Amygdala (tissue), 56 donors: ENCODE measurements around the gene SPCS2.

Experiments
- DNase-seq, 56 donors: peaks; one replicate each; lab custom pipeline; 2025; lab: John Stamatoyannopoulos, UW

SPCS2 gene

DNA sequence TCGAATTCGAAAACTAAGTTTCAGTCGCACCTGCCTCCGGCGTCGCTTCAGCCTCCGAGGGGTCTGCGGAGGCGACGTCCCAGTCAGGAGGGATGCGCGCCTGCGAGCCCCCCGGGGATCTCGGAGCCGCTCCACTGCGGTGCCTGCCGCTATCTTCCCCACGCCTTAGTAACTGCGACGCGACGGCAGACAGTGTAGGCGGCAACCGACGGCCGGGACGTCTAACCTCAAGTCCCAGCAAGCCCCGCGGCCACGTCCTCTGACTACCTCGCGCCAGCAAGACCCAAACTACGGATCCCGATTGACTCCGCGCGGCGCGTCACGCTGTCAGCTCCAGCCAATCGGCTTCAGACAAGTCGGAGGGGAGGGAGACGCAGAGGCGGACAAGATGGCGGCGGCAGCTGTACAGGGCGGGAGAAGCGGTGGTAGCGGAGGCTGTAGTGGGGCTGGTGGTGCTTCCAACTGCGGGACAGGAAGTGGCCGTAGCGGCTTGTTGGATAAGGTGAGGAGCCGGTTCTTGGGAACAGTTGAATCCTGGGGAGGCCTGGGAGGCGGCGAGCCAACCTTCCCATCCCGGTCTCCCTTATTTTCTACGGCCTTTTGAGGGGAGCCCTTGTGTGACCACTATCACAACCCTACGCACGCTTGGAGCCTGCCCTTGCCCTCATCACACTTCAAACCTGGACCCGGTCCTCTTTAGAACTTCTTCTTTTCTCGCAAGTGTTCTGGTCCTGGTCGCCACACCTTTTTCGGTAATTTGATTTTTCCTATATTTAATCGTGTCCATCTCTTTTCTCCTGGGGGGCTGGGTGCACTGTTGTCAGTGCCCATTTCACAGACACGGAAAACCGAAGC, at the start of gene SPCS2, which contains the start of gene XRRA1:
Gene SPCS2, plus strand, starts transcription at position 369 of the 855 bp plus-strand sequence. Its CDS starts 20 bp downstream, at position 389.
Gene XRRA1, minus strand, starts transcription at position 194 of the 855 bp plus-strand sequence. CDS start 8,213 bp downstream, outside the sequence.
- peak; percentile 84 to 99 (median 97) for DNase-seq

DNA sequence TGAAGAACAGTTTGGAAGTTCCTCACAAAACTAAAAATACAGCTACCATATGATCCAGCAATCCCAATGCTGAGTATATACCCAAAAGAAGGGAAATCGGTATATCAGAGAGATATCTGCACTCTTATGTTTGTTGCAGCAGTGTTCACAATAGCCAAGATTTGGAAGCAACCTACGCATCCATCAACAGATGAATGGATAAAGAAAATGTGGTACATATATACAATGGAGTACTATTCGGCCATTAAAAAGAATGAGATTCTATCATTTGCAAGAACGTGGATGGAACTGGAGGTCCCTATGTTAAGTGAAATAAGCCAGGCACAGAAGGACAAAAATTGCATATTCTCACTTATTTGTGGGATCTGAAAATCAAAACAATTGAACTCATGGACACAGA, 46.7 kb upstream of the SPCS2 start:
- DNase-seq: no peak

DNA sequence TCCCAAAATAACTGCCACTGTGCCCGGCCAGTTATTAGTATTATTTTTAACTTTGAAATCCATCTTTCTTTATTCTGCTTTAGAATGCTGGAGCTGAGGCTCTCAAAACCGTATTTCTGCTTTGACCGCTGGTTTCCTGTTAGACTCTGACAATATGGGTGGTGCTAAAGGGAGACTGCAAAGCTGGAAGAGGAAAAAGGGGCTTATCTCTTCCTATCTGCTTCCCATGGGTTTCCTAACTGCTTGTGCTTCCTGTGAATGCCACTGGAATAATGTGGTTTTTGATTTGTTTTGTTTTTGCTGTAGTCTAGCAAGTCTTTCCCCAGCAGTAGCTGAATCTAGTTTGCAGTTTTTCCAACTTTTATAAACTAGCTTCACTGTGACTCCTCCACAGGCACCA, 43.7 kb upstream of the SPCS2 start:
- DNase-seq: no peak

DNA sequence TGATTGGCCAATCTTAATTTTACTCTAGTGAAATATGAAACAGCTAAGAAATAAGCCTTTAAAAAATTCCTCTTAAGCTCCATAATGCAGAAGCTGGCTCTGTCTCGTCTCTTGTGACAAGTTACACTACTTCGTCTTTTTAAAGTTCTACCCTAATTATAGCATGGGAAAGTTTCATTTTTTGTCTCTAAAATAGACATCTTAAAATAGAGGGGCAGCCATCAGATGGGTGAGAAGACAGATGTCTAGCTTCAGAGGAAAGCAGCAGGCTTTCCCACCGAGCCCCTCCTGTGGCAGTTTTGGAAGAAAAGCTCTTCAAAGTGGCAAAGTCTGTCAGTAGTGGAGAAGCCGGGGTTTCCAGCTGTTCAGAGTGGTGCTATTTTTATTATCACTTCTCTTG, 39.7 kb upstream of the SPCS2 start:
- no peak for DNase-seq

DNA sequence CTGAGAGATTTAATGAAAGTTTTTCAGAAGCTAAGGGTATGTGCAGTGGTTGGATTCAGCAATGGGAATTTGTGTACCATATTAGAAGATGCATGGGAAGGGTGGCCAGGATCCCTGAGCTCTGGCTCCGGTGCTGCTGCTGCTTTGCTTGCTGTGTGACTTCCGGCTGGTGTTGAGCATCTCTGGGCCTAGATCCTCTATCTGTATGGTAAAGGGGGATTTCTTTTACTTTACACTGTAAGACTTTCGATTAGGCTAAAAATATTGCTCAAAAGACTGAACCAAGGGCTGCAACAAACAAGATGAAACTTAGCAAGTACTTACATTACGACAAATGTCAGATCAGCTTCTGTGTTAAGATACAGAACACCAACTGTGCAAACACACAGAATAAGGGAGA, 39.3 kb upstream of the SPCS2 start:
- DNase-seq: no peak

DNA sequence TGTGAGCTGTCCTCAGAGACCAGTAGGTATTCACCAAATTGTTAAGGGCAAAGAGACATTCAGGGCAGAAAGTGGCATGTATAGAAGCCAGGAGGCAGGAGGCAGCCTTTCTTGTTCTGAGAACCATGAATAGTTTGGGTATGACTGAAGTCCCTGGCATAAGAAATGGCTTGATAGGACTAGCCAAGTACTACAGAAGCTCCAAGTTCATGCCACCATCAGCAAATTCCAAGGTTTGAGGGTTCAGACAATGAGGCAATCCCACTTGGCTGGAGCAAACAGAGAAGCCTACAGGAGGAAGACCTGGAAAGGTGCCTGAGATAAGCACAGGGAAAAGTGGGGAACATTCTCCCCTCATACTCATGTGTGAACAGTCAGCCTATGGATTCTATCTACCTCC, 25.9 kb upstream of the SPCS2 start:
- DNase-seq: no peak

DNA sequence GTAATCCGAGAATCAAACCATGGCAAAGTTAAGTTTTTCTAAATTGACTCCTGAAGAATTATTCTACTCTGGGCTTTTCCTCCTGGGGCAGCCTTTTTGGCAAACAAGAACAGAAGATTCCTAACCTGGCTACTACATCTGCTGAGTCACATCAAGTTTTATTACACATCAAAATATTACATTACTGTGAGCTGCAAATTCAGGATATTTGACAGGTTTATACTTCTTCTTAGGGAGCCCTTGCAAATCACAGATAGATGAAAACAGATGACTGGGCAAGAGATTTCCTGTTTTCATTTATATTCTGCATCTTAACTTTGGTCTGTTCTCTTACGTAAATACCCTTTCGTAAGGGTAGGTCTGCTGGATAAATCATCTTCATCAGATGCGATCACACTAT, 23.8 kb upstream of the SPCS2 start:
- no peak for DNase-seq

DNA sequence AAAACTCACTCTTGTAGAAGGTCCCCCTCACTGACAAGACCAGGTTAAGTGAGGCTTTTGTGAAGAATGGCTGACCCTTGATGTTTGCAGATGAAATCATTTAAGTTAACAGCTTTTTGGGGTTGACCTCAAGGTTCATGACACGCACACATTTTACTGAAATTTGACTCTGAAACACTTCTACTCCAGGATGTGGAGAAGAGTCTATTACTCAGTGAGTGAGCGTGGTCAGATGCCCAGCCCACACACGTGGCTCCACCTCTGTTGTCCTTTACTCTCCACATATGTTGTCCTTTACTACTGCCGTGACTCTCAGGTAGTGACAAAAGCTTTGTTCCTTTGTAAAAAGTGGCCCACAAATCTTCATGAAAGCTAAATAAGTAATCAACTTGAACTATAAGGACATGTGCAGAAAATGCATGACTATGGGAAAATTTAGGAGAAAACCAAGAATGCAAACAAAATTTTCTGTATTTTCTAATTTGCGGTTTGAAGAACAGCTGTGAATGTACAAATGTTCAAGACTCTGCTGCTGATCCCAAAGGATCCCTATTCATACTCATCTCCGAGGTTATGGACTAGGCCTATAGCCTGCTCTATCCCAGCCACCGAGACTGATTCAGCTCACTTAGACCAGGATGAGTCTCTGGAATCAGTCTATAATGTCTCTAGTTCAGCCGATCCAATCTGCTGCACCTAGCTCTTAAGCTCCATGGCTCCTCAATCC, 22.6 kb upstream of the SPCS2 start:
- no peak for DNase-seq

DNA sequence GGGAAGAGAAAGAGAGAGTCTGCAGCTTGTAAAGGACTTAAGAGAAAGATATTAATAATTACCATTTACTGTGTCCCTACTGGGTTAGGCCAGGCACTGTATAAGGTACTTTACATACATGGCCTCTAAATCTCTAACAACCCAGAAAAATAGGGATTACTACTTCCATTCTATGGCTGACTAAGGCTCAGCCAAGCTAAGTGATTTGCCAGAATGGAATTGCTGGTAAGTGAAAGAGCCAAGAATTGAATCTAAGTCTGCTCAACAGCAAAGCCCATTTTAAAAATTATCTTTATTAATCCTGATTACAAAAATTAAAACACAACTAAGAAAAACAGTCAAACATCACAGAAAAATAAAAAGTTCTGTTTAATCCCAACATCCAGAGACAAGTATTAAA, 21.6 kb upstream of the SPCS2 start:
- DNase-seq: no peak

DNA sequence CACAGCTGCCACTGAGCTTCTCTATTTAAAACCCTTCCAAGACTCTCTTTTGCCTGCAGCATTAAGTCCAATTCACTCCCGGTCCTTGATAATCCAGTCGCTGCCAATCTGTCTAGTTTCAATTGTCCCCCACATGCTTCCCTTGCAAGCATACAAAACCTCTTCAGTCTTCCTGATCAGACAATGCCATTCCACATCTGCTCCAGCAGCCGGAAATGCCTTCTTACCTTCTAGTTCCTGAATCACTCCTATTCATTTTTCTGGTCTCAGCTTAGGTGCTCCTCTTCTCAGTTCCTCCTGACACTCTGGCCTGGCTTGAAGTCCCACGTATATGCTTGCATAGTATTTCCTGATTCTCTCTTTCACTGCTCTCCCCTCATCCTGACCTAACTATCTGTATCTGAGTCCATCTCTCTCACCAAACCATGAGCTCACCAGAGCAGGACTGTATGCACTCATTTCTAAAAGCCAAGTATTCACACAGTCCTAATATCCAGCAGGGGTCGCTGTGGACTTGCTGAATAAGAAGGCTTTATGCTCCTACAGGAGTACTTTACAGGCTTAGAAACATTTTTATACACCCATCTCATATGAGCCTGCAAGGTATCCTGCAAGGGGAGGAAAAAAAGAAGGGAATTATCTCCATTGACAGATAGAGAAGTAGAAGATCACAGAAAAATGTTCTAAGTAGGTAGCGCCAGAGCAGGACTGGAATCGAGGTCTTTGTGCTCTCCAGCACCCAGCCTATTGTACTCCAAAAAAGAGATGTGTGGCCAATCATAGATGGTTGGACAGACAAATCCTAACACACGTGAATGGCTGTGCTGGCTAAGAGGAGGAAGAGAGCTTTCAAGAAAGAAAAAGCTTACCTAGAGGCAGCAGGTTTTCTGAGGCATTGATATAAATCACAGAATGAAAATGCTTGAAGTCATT, 19.4 kb upstream of the SPCS2 start:
- peak in 42 of 56 donors; percentile 2 to 90 (median 38) for DNase-seq

DNA sequence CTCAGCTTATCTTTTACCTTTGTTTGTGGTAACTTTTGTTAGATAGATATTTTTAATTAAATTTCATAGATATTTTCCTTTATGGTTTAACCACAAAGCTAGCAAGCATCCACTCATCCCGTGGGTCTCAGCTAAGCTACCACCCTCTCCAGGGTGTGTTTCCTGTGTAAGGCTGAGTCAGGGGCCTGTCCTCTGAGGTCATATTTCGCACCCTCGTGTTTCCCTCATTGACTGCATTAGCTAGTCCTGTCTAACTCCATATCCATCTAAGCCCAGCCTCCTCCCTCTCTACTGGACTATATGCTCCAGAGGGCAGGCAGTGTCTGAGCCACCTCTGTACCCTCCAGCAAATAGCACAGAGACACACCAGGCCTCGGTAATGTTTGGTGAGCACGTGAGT, 16.9 kb upstream of the SPCS2 start:
- DNase-seq: no peak

DNA sequence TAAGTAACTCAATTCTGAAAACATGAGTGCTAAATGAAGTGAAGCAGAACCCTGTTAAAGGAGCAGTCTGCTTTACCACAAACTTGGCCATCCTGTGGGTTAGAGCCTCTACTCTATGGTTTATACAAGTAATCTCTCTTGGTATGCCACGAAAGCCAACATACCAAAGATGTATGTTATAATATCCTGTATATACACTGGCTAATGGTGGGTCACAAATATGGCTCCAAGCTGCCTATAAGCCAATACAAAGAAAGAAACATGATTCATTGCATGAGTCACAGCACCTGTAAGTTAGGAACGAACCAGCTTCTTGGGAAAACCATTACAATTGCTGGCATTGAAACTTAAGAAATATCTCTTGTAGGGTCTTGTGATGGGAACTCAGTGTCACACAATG, 16.3 kb upstream of the SPCS2 start:
- DNase-seq: no peak

DNA sequence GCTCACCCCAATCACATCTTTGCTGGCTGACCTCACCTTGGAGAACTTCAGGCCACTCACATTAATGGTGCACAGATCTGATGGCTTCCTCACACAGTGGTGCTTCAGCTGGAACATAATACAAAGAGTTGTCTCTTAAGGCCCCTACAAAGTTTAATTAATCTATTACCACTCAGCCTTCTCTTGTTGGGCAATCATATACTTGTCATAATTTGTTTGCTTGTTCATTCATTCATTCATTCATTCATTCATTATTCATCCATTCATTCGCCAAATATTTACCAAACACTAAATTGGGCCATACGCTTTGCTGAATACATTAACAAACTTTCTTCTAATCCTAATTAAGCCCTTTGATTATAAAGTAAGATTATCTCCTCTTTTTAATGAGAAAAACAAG, 15.3 kb upstream of the SPCS2 start:
- no peak for DNase-seq

DNA sequence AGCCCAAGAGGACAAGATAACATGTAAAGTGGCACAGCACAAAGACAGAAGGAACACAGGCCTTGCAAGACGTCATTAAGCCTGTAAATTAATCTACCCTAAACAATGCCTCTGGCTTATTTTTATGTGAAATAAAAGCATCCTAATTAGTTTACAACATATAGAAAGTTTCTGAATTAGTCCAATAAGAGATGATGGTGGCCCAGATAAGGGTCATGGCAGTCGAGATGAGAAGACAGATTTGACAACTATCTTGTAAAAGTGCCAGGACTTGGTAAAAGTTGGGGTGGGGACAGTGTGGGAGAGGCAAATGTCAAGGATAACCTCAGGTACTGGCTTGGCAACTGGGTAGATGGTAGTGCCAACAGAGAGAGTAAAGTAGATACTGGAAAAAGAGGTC, 13.8 kb upstream of the SPCS2 start:
- no peak for DNase-seq

DNA sequence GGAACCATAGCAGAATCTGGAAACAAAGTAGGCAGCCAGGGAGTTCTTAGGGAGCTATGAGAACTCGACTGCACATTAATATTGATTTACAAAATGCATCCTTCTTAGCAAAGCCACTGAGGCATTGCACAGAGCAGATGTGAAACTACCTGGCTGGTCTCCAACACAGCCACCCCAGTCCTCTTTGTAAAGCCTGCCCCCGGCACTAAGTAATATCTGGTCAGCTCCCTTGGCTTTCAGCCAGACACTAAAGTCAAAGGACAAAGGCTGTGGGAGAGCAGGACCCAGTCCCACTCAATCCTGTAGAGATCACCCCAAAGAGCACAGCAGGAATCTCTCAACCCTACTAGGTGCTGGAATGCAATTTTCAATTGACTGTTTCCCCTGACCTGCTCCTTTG, 13.0 kb upstream of the SPCS2 start:
- peak in 1 of 56 donors; percentile 32 for DNase-seq

DNA sequence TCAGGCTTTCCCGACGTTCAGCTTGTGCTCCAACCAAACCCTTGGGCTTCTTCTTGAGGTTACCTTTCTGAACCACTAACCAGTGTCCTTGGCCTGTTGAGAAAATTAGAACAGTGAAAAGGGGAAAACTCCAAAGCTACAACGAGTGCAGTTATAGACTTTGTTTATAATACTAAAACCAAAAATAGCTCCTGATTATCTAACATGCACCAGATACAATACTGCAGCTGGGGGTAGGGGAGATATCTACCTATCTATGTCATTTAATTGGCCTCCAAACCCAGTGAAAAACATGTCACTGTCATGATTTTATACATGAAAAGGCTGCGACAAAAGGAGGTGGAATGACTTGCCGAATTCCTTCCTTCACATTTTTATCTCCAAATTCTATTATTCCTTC, 12.1 kb upstream of the SPCS2 start:
- DNase-seq: no peak

DNA sequence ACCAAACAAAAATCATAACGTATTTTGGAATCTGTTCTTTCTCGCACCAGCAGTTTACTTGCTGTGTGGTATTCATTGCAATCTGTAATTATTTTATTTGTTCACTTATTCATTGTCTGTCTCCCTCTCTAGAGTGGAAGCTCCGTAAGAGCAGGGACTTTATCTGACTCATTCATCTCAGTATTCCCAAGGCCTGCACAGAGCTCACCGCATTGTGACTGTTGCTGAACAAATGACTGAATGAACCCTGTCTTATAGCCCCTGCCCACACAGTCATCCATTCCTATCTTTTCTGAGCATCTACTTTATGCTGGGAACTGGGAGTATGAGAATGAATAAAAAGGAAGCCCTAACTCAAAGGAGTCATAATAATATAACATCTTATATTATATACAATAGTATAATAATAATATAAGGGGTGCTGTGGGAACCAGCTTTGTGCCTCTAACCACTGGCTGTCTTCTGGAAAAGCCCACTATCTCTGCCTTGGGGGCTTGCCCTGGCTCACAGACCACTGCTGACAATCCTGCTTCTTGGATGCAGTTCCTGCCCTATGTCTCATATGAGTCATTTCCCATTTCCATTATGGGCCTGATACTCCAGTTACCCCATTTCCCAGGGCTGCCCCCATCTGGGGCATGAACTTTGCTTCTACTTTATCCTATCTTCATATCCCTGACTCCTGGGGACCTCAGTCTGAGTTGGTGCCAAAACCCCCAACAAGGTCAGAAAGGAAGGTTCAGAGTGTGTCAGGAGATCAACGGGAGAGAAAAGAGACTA, 11.2 kb upstream of the SPCS2 start:
- DNase-seq: no peak

DNA sequence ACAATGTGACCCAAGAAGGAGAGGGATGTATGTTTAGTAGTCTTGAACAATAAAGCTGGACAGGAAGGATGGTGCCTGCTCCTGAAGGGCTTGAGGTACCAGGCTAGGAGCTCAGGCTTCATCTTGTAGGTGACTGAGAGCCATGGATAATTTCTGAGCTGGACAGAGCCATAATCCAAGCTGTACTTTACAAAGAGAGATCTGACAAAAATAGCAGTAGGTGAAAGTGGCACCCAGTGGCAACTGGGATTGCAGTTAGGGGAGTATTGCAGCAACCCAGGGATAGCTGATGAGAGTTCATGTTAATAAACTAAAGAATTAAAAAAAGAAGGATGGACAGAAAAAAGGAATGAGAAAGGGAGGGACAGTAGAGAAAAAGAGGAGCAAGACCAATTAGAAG, 7.6 kb upstream of the SPCS2 start:
- DNase-seq: no peak

DNA sequence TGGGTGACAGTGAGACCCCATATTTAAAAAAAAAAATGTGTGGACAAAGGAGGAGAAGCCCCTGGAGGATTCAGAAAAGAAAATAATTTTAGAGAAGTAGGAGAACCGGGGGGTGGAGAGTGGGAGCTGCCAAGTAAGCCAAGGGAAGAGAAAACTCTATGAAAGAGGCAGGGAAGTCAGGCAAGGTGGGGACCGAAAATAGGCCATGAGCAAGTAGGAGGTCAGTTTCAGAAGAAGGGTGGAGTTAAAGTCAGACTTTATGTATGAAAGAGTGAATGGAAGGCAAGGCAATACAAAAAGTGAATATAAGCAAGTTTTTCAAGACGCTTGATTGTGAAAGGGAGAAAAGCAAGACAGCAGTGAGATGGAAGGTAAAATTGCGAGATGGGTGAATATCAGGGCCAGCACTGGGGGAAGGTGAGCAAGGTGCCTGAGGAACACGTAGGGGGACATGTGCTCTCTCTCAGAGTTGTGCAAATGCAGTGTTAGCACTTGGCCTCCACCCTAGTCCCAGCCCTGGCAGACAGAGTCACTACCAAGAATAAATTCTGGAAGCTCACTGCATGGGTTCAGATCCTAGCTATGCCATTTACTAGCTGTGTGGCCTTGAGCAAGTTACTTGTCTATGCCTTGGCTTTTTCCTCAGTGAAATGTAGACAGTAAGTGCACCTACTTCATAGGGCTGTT, 6.8 kb upstream of the SPCS2 start:
- DNase-seq: no peak
